H1 (cell line): ENCODE data around the gene C3orf38. TPM values are rescaled to one million over a fixed set of nuclear protein-coding genes. Genes with fewer than 3 reads are reported as not detected.

Experiments
- CTCF ChIA-PET: fragments of 300-600 bp; sonication (Branson Sonifier 250); formaldehyde crosslinking; loops from one replicate; lab custom pipeline; 2021; ENCODE audit not compliant: partially characterized antibody; lab: Charles Lee
- POLR2A ChIA-PET: fragments of 300-600 bp; sonication (Branson Sonifier 250); formaldehyde crosslinking; loops from one replicate; lab custom pipeline; 2021; ENCODE audit warnings: inconsistent platforms; ENCODE audit not compliant: partially characterized antibody; lab: Charles Lee
- DNase-seq, 2 experiments: peaks; one replicate each; pipeline versions ENCODE4 v3.0.0 to v3.0.0-alpha.2; 2010 to 2022; ENCODE audit warnings: low spot score in 2 of 2, low read depth in 1 of 2, mixed read lengths in 1 of 2
- FAIRE-seq: peaks from 2 replicates; lab custom pipeline; 2011; peaks lifted over from hg19 to GRCh38; lab: Jason Lieb, UNC
- H2AFZ ChIP-seq: 2 replicates; pipeline ENCODE4 v1.8.1; 2012; ENCODE audit warnings: low read length, inconsistent platforms
- H2AK5ac ChIP-seq: 2 replicates; pipeline ENCODE4 v1.6.1; 2013; ENCODE audit warnings: low read depth, low read length
- H2BK120ac ChIP-seq: replicated peaks from 2 replicates; pipeline ENCODE3; 2013; ENCODE audit warnings: low read depth, low read length, inconsistent platforms
- H2BK12ac ChIP-seq: 2 replicates; pipeline ENCODE4 v1.6.1; 2013; ENCODE audit warnings: low read depth, low read length
- H2BK15ac ChIP-seq: 2 replicates; pipeline ENCODE4 v1.6.1; 2013; ENCODE audit warnings: low read length
- H2BK20ac ChIP-seq: 2 replicates; pipeline ENCODE4 v1.6.1; 2013; ENCODE audit warnings: low read length
- H2BK5ac ChIP-seq: 2 replicates; pipeline ENCODE4 v1.6.1; 2013; ENCODE audit warnings: low read depth, low read length
- H3K14ac ChIP-seq: 2 replicates; pipeline ENCODE4 v1.6.1; 2013; ENCODE audit warnings: inconsistent platforms; ENCODE audit not compliant: insufficient read length
- H3K18ac ChIP-seq: 2 replicates; pipeline ENCODE4 v1.6.1; 2013; ENCODE audit warnings: low read length; ENCODE audit errors: extremely low read depth
- H3K23ac ChIP-seq: 2 replicates; pipeline ENCODE4 v1.6.1; 2013; ENCODE audit warnings: inconsistent platforms; ENCODE audit not compliant: insufficient read length
- H3K23me2 ChIP-seq: 2 replicates; pipeline ENCODE4 v1.6.1; 2013; ENCODE audit warnings: low read depth, low read length
- H3K27ac ChIP-seq: 2 replicates; pipeline ENCODE4 v1.6.1; 2011; ENCODE audit warnings: low read depth, low read length, inconsistent platforms
- H3K27me3 ChIP-seq, 4 experiments: replicated peaks in 1 of 4; 1 replicate in 1 of 4; 2 replicates in 3 of 4; pipeline versions ENCODE4 v1.6.1 to v1.8.1; 2011 to 2013; ENCODE audit warnings: low read length in 3 of 4, mild to moderate bottlenecking in 3 of 4, inconsistent platforms in 2 of 4, mixed read lengths in 2 of 4, moderate library complexity in 1 of 4; ENCODE audit not compliant: control insufficient read depth in 3 of 4, insufficient read depth in 3 of 4; ENCODE audit errors: extremely low read depth in 1 of 4
- H3K36me3 ChIP-seq, 4 experiments: 2 replicates each; pipeline versions ENCODE4 v1.6.1 to v1.8.1; 2011 to 2013; ENCODE audit warnings: mild to moderate bottlenecking in 4 of 4, low read length in 3 of 4, moderate library complexity in 2 of 4, control low read depth in 1 of 4, inconsistent platforms in 1 of 4; ENCODE audit not compliant: insufficient read depth in 4 of 4, control insufficient read depth in 2 of 4
- H3K4ac ChIP-seq: replicated peaks from 2 replicates; pipeline ENCODE3; 2013; ENCODE audit warnings: low read length, low read depth, mixed read lengths, inconsistent platforms; ENCODE audit not compliant: insufficient read length
- H3K4me1 ChIP-seq, 4 experiments: replicated peaks in 1 of 4; 1 replicate in 1 of 4; 2 replicates in 3 of 4; pipeline versions ENCODE4 v1.6.1 to v1.8.1; 2011 to 2013; ENCODE audit warnings: low read length in 3 of 4, inconsistent platforms in 2 of 4, mixed read lengths in 1 of 4; ENCODE audit not compliant: insufficient read depth in 4 of 4, control insufficient read depth in 3 of 4
- H3K4me2 ChIP-seq, 2 experiments: 2 replicates each; pipeline versions ENCODE4 v1.6.1 to v1.8.1; 2011 to 2013; ENCODE audit warnings: low read depth in 2 of 2, low read length in 2 of 2, control low read depth in 1 of 2, inconsistent platforms in 1 of 2, mild to moderate bottlenecking in 1 of 2; ENCODE audit not compliant: insufficient read depth in 1 of 2
- H3K4me3 ChIP-seq, 4 experiments: fragments of 200-600, 300-600 bp in 1 of 4; sonication (generic), shearing (Covaris generic), sonication (Bioruptor Twin) in 1 of 4; 2 replicates each; pipeline versions ENCODE4 v1.5.1 to v1.8.1; 2011 to 2016; ENCODE audit warnings: low read length in 4 of 4, low read depth in 3 of 4, control low read depth in 2 of 4, inconsistent platforms in 2 of 4, mild to moderate bottlenecking in 2 of 4, mixed read lengths in 1 of 4, moderate library complexity in 1 of 4; ENCODE audit not compliant: insufficient read depth in 2 of 4; ENCODE audit errors: extremely low read depth in 1 of 4
- H3K56ac ChIP-seq: replicated peaks from 2 replicates; pipeline ENCODE3; 2013; ENCODE audit warnings: low read depth, mild to moderate bottlenecking, mixed read lengths, low read length, inconsistent platforms; ENCODE audit not compliant: insufficient read length
- H3K79me1 ChIP-seq: 2 replicates; pipeline ENCODE4 v1.6.1; 2013; ENCODE audit warnings: low read depth, low read length, control low read depth
- H3K79me2 ChIP-seq, 2 experiments: 2 replicates each; pipeline versions ENCODE4 v1.6.1 to v1.8.1; 2012 to 2013; ENCODE audit warnings: low read length in 2 of 2, mild to moderate bottlenecking in 2 of 2, inconsistent platforms in 1 of 2; ENCODE audit not compliant: insufficient read depth in 2 of 2, control insufficient read depth in 1 of 2
- H3K9ac ChIP-seq, 4 experiments: replicated peaks in 1 of 4; 1 replicate in 1 of 4; 2 replicates in 3 of 4; pipeline versions ENCODE4 v1.6.1 to v1.8.1; 2011 to 2013; ENCODE audit warnings: low read depth in 3 of 4, low read length in 3 of 4, control low read depth in 2 of 4, mild to moderate bottlenecking in 2 of 4, moderate library complexity in 2 of 4, inconsistent platforms in 1 of 4; ENCODE audit errors: extremely low read depth in 1 of 4
- H3K9me3 ChIP-seq, 2 experiments: 2 replicates each; pipeline versions ENCODE4 v1.6.1 to v1.8.1; 2012 to 2013; ENCODE audit warnings: mild to moderate bottlenecking in 2 of 2, moderate library complexity in 2 of 2, control low read depth in 1 of 2, inconsistent platforms in 1 of 2, low read depth in 1 of 2, low read length in 1 of 2, mixed read lengths in 1 of 2; ENCODE audit not compliant: insufficient read depth in 2 of 2
- H4K20me1 ChIP-seq, 2 experiments: replicated peaks in 1 of 2; 2 replicates each; pipeline versions ENCODE3 to v1.8.1; 2011 to 2013; ENCODE audit warnings: inconsistent platforms in 2 of 2, low read length in 2 of 2, mild to moderate bottlenecking in 1 of 2; ENCODE audit not compliant: insufficient read depth in 2 of 2, control insufficient read depth in 1 of 2
- H4K5ac ChIP-seq: 2 replicates; pipeline ENCODE4 v1.6.1; 2013; ENCODE audit warnings: low read length, low read depth, mixed read lengths, inconsistent platforms; ENCODE audit not compliant: insufficient read length
- H4K8ac ChIP-seq: 2 replicates; pipeline ENCODE4 v1.8.0; 2013; ENCODE audit warnings: mild to moderate bottlenecking, moderate library complexity, low read length, inconsistent platforms; ENCODE audit not compliant: insufficient read depth; ENCODE audit errors: extremely low read depth
- H4K91ac ChIP-seq: replicated peaks from 2 replicates; pipeline ENCODE3; 2013; ENCODE audit warnings: low read length, mixed read lengths, inconsistent platforms; ENCODE audit not compliant: insufficient read length
- CHD2 ChIP-seq: IDR thresholded peaks from 2 replicates; pipeline ENCODE4 v1.6.1; 2012; ENCODE audit warnings: low read length, improper control_type of control experiment
- CREB1 ChIP-seq: IDR thresholded peaks from 2 replicates; pipeline ENCODE4 v1.6.1; 2012; ENCODE audit warnings: inconsistent platforms
- E2F6 ChIP-seq: IDR thresholded peaks from 2 replicates; pipeline ENCODE4 v1.6.1; 2012; ENCODE audit warnings: inconsistent platforms
- RBBP5 ChIP-seq: IDR thresholded peaks from 2 replicates; pipeline ENCODE4 v1.7.1; 2012; ENCODE audit warnings: low read depth, mild to moderate bottlenecking, inconsistent platforms, low read length, moderate library complexity, borderline replicate concordance
- RXRA ChIP-seq: IDR thresholded peaks from 2 replicates; pipeline ENCODE4 v1.6.1; 2011; ENCODE audit warnings: low read depth, mild to moderate bottlenecking, low read length, moderate library complexity; ENCODE audit not compliant: insufficient read depth
- SP2 ChIP-seq: IDR thresholded peaks from 2 replicates; pipeline ENCODE4 v1.6.1; 2012; ENCODE audit warnings: mild to moderate bottlenecking, low read length, inconsistent platforms
- USF2 ChIP-seq: IDR thresholded peaks from 2 replicates; pipeline ENCODE4 v1.6.1; 2011; ENCODE audit warnings: low read length, improper control_type of control experiment
- WGBS, 2 experiments: shearing (Covaris generic) in 1 of 2; methylation state at CpG; one replicate each; pipeline versions ENCODE4 v1.1.6 to v1.1.7; 2013 to 2015; ENCODE audit warnings: low lambda C conversion rate in 2 of 2, mixed read lengths in 2 of 2, inconsistent platforms in 1 of 2, low coverage in 1 of 2, missing lambda C conversion rate in 1 of 2; ENCODE audit not compliant: insufficient replicate concordance in 2 of 2, insufficient coverage in 1 of 2, insufficient read length in 1 of 2; ENCODE audit errors: extremely low coverage in 1 of 2, missing lambda C conversion rate in 1 of 2; 5-methylcytosine and 5-hydroxymethylcytosine counted together
- polyA plus RNA-seq, 7 experiments: library from polyadenylated mRNA; depleted of rRNA in 3 of 7; stranded (reverse) in 5 of 7; unstranded in 2 of 7; fragments of >200 nt in 5 of 7; fragments of 200-250 nt in 2 of 7; gene quantifications; 1 replicate in 5 of 7; 2 replicates in 1 of 7; 4 replicates in 1 of 7; pipeline versions ENCODE4 v1.2.1 to v1.2.3, GENCODE V29; 2011 to 2013; ENCODE audit warnings: missing spikeins in 2 of 7, mixed read lengths in 2 of 7
- total RNA-seq: library from RNA; stranded (reverse); fragmentation: NEBNext Ultra II Directional; extraction: Animal tissue kit (Norgen Biotek cat#: 25700); gene quantifications from 2 replicates; pipeline ENCODE4 v1.2.1, GENCODE V29; 2021

The C3orf38 gene
- total and polyA plus RNA-seq, 2 of the 8 experiments (the other 6 are each of a cell fraction or from before 2014, with no cell fraction given): 8.6 to 32.1 TPM

- no peak for FAIRE-seq
- no peak overlapping the region for H3K18ac ChIP-seq
- no peaks in the 10 kb centered on the region for H3K27me3 ChIP-seq
- H3K14ac ChIP-seq: no peak overlapping the region
- H3K23me2 ChIP-seq: no peaks in the 10 kb centered on the region
- no peak overlapping the region for H3K4me3 ChIP-seq
- H4K91ac ChIP-seq: no peak overlapping the region
- no peak overlapping the region for H2BK5ac ChIP-seq
- no peak overlapping the region for H2AFZ ChIP-seq
- no peak for TF ChIP-seq E2F6
- no peak for TF ChIP-seq SP2
- TF ChIP-seq USF2: no peak
- no peak for TF ChIP-seq CHD2
- no peak for TF ChIP-seq RBBP5
- no peak for TF ChIP-seq CREB1
- no peak for TF ChIP-seq RXRA
- H4K20me1 ChIP-seq: no peaks in the 10 kb centered on the region
- H3K56ac ChIP-seq: no peak overlapping the region
- H2AK5ac ChIP-seq: no peak overlapping the region
- no peak overlapping the region for H4K8ac ChIP-seq
- no peak overlapping the region for H2BK12ac ChIP-seq
- no peak overlapping the region for H3K9ac ChIP-seq
- H3K4me1 ChIP-seq: peaks cover 0 to 3% (median 0%) of the 10 kb centered on the region in 4 experiments; a peak in 1 of 7 replicates
- H2BK15ac ChIP-seq: no peak overlapping the region
- H3K4me2 ChIP-seq: no peak overlapping the region
- no peaks in the 10 kb centered on the region for H3K79me1 ChIP-seq
- H3K27ac ChIP-seq: no peak overlapping the region
- ChIA-PET CTCF (no interaction called here), POLR2A (no interaction called here)
- H4K5ac ChIP-seq: no peak overlapping the region
- no peak overlapping the region for H3K4ac ChIP-seq
- DNase-seq: no peak
- H2BK20ac ChIP-seq: no peak overlapping the region
- no peaks in the 10 kb centered on the region for H3K36me3 ChIP-seq
- WGBS, 2 experiments: 84% methylated on average over 2 of the region's 2 CpGs; no CpG with 5 or more reads in 1 of the 2 experiments
- no peak overlapping the region for H2BK120ac ChIP-seq
- no peaks in the 10 kb centered on the region for H3K79me2 ChIP-seq
- H3K23ac ChIP-seq: no peak overlapping the region
- H3K9me3 ChIP-seq: peaks cover 0 to 2% of the 10 kb centered on the region in 2 experiments; a peak in 1 of 4 replicates
These were observed 46.2 kb downstream of the C3orf38 start for GRCh38 chr3:88195951-88196434.
